HepG2 (cell line): Measurements from ENCODE around the gene ING1. TPM values are rescaled to one million over a fixed set of nuclear protein-coding genes. Genes with fewer than 3 reads are reported as not detected.

Source experiments
- BORCS8-MEF2B ChIP-seq: sonication (generic); formaldehyde crosslinking; IDR thresholded peaks from 2 replicates; pipeline ENCODE4 v1.8.0; 2022; ENCODE audit warnings: mild to moderate bottlenecking, missing genetic modification reagents
- CHCHD3 ChIP-seq: sonication (generic); formaldehyde crosslinking; IDR thresholded peaks from 2 replicates; pipeline ENCODE4 v1.8.0; 2022; ENCODE audit warnings: mild to moderate bottlenecking, missing genetic modification reagents, moderate library complexity
- DR1 ChIP-seq: sonication (generic); formaldehyde crosslinking; IDR thresholded peaks from 2 replicates; pipeline ENCODE4 v1.8.0; 2021; ENCODE audit warnings: mild to moderate bottlenecking, missing genetic modification reagents, inconsistent platforms
- ESRRA ChIP-seq: sonication (generic); formaldehyde crosslinking; IDR thresholded peaks from 2 replicates; pipeline ENCODE4 v1.5.1; 2020; ENCODE audit warnings: mild to moderate bottlenecking, low read depth, missing genetic modification reagents
- GZF1 ChIP-seq: sonication (generic); formaldehyde crosslinking; IDR thresholded peaks from 2 replicates; pipeline ENCODE4 v1.5.1; 2020; ENCODE audit warnings: mild to moderate bottlenecking, missing genetic modification reagents
- HCFC1 ChIP-seq: fragments of 150-350 bp; IDR thresholded peaks from 2 replicates; pipeline ENCODE4 v1.6.1; 2014; ENCODE audit warnings: low read depth, low read length
- NCOA2 ChIP-seq: sonication (generic); formaldehyde crosslinking; IDR thresholded peaks from 2 replicates; pipeline ENCODE4 v1.8.0; 2022; ENCODE audit warnings: inconsistent platforms
- PCBP2 ChIP-seq: fragments of 200-400 bp; formaldehyde crosslinking; optimal IDR thresholded peaks from 2 replicates; pipeline ENCODE3; 2018; ENCODE audit warnings: low read length, low read depth; ENCODE audit not compliant: poor library complexity, severe bottlenecking
- RBFOX2 ChIP-seq: fragments of 200-400 bp; formaldehyde crosslinking; IDR thresholded peaks from 2 replicates; pipeline ENCODE4 v1.6.1; 2017; ENCODE audit warnings: low read depth, mild to moderate bottlenecking, low read length
- RBM39 ChIP-seq: fragments of 200-400 bp; formaldehyde crosslinking; IDR thresholded peaks from one replicate; pipeline ENCODE4 v1.6.1; 2018; ENCODE audit warnings: antibody characterized with exemption, mild to moderate bottlenecking, low read depth, low read length; ENCODE audit not compliant: poor library complexity, severe bottlenecking
- SMAD9 ChIP-seq: sonication (generic); formaldehyde crosslinking; IDR thresholded peaks from 2 replicates; pipeline ENCODE4 v1.5.1; 2020; ENCODE audit warnings: mild to moderate bottlenecking, missing genetic modification reagents
- TRIM24 ChIP-seq: sonication (generic); formaldehyde crosslinking; IDR thresholded peaks from 2 replicates; pipeline ENCODE4 v1.8.0; 2022; ENCODE audit warnings: mild to moderate bottlenecking, missing genetic modification reagents
- YEATS2 ChIP-seq: sonication (generic); formaldehyde crosslinking; IDR thresholded peaks from 2 replicates; pipeline ENCODE4 v1.4.0; 2020; ENCODE audit warnings: missing genetic modification reagents, borderline replicate concordance
- YEATS4 ChIP-seq: sonication (generic); formaldehyde crosslinking; IDR thresholded peaks from 2 replicates; pipeline ENCODE4 v1.4.0; 2020; ENCODE audit warnings: missing genetic modification reagents, borderline replicate concordance
- ZFP36L1 ChIP-seq: sonication (generic); formaldehyde crosslinking; IDR thresholded peaks from 2 replicates; pipeline ENCODE4 v1.8.0; 2022; ENCODE audit warnings: mild to moderate bottlenecking, missing genetic modification reagents, moderate library complexity
- ZNF253 ChIP-seq: sonication (generic); formaldehyde crosslinking; IDR thresholded peaks from 2 replicates; pipeline ENCODE4 v1.8.0; 2022; ENCODE audit warnings: mild to moderate bottlenecking, missing genetic modification reagents, borderline replicate concordance
- ZNF263 ChIP-seq: sonication (generic); formaldehyde crosslinking; IDR thresholded peaks from 2 replicates; pipeline ENCODE4 v1.4.0; 2020; ENCODE audit warnings: missing genetic modification reagents
- ZNF367 ChIP-seq: sonication (generic); formaldehyde crosslinking; IDR thresholded peaks from 2 replicates; pipeline ENCODE4 v1.4.0; 2020; ENCODE audit warnings: missing genetic modification reagents, borderline replicate concordance
- ZNF451 ChIP-seq: sonication (generic); formaldehyde crosslinking; IDR thresholded peaks from 2 replicates; pipeline ENCODE4 v1.5.0; 2020; ENCODE audit warnings: mild to moderate bottlenecking, missing genetic modification reagents
- ZNF572 ChIP-seq: sonication (generic); formaldehyde crosslinking; IDR thresholded peaks from 2 replicates; pipeline ENCODE4 v1.5.1; 2020; ENCODE audit warnings: mild to moderate bottlenecking, missing genetic modification reagents
- ZNF788 ChIP-seq: sonication (generic); formaldehyde crosslinking; IDR thresholded peaks from 2 replicates; pipeline ENCODE4 v1.5.0; 2020; ENCODE audit warnings: mild to moderate bottlenecking, missing genetic modification reagents, borderline replicate concordance
- polyA plus RNA-seq, 8 experiments: library from polyadenylated mRNA; depleted of rRNA in 3 of 8; stranded (reverse) in 7 of 8; unstranded in 1 of 8; fragments of >200 nt; fragmentation: Illumina TruSeq in 4 of 8; extraction: Trizol in 4 of 8; gene quantifications; 2 replicates each; pipeline versions ENCODE4 v1.2.1 to v1.2.3, GENCODE V29; 2011 to 2016; ENCODE audit warnings: low read depth in 4 of 8, missing spikeins in 1 of 8, mixed read lengths in 1 of 8; ENCODE audit not compliant: insufficient read depth in 1 of 8
- total RNA-seq, 5 experiments: library from RNA; depleted of rRNA; stranded (reverse); fragments of >200 nt; fragmentation: Illumina TruSeq; extraction: Trizol; gene quantifications; 2 replicates each; pipeline ENCODE4 v1.2.3, GENCODE V29; 2016; ENCODE audit warnings: low read depth in 1 of 5
- TF ChIP-seq, protein P1 (sequence below): sonication (generic); formaldehyde crosslinking; IDR thresholded peaks from 2 replicates; pipeline ENCODE4 v1.5.1; 2020; ENCODE audit warnings: mild to moderate bottlenecking, missing genetic modification reagents, moderate library complexity
- TF ChIP-seq, protein P2 (sequence below): sonication (generic); formaldehyde crosslinking; IDR thresholded peaks from 2 replicates; pipeline ENCODE4 v1.8.0; 2022; ENCODE audit warnings: missing genetic modification reagents, low read depth, mild to moderate bottlenecking, borderline replicate concordance
- TF ChIP-seq, protein P3 (sequence below), 2 experiments: IDR thresholded peaks; 2 replicates each; pipeline ENCODE4 v1.6.1; 2011 to 2012; ENCODE audit warnings: low read length in 2 of 2, borderline replicate concordance in 1 of 2, low read depth in 1 of 2, mild to moderate bottlenecking in 1 of 2, moderate library complexity in 1 of 2

ING1 gene
- total and polyA plus RNA-seq, 2 of the 13 experiments (the other 11 are each of a cell fraction or from before 2014, with no cell fraction given): 8.1 to 16.1 TPM

DNA sequence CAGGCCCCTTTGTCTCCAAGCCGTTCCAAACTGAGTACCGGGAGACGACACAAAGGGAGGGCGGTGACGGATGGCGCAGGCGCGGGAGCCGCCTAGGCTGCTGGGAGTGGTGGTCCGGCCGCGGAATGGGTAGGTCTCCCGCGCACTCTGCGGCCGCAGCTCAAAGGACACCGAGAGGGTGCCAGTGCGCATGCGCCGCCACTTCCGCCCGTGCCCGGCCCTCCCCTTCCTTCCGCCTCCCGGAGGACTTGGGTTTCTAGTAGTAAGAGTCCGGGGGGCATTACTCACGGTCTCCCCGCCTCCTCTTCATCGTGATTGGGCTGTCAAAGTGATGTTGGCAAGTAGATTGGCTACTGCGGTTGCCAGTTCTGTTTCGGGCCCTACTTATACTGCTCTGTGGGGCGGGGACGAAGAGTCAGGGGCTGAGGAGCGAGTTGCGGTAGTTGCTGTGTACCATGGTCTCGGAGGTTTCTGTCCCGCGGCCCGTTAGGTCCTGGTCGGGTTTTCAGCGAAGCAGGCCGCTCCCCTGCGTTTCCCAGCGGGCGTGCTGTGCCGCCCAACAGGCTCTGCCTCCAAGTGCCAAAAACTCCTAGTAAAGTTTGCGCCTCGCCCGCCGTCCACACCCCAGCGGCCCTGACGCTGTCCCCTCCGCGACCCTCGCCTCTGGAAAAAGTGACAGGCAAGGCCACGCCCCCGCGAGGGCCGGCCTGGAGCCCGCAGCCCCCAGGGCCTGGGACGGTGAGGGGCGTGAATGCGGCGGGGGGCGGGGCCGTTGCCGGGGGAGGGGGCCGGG is 455 bp upstream of the ING1 start (continued):
- TF ChIP-seq, protein P1, sequence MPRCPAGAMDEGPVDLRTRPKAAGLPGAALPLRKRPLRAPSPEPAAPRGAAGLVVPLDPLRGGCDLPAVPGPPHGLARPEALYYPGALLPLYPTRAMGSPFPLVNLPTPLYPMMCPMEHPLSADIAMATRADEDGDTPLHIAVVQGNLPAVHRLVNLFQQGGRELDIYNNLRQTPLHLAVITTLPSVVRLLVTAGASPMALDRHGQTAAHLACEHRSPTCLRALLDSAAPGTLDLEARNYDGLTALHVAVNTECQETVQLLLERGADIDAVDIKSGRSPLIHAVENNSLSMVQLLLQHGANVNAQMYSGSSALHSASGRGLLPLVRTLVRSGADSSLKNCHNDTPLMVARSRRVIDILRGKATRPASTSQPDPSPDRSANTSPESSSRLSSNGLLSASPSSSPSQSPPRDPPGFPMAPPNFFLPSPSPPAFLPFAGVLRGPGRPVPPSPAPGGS (CRISPR knock-in tag): peak; percentile 36; the same call in 1 of the 2 replicates
- peak; percentile 48; the same call in 1 of the 2 replicates for TF ChIP-seq NCOA2 (CRISPR knock-in tag)
- no peak for TF ChIP-seq PCBP2
- peak; percentile 67; the same call in 1 of the 2 replicates for TF ChIP-seq GZF1 (CRISPR knock-in tag)
- TF ChIP-seq RBFOX2: peak; percentile 93
- TF ChIP-seq SMAD9 (CRISPR knock-in tag): no peak
- TF ChIP-seq CHCHD3 (CRISPR knock-in tag): no peak
- peak; percentile 50 for TF ChIP-seq YEATS4 (CRISPR knock-in tag)
- 0 out of 2 replicates have a peak, but pooled peaks have one; percentile 43 for TF ChIP-seq ESRRA
- peak; percentile 59; the same call in 1 of the 2 replicates for TF ChIP-seq ZNF788
- TF ChIP-seq, protein P2, sequence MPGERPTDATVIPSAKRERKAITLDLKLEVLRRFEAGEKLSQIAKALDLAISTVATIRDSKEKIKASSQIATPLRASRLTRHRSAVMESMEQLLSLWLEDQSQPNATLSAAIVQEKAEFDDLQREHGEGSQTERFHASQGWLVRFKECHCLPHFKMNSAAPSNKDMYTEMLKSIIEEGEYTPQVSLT (CRISPR knock-in tag): no peak
- peak; percentile 79 for TF ChIP-seq RBM39
- TF ChIP-seq YEATS2: no peak
- no peak for TF ChIP-seq ZNF367 (CRISPR knock-in tag)
- peak; percentile 80; the same call in 1 of the 2 replicates for TF ChIP-seq ZFP36L1 (CRISPR knock-in tag)
- peak; percentile 52; the same call in 1 of the 2 replicates for TF ChIP-seq ZNF451 (CRISPR knock-in tag)
- TF ChIP-seq, protein P3, sequence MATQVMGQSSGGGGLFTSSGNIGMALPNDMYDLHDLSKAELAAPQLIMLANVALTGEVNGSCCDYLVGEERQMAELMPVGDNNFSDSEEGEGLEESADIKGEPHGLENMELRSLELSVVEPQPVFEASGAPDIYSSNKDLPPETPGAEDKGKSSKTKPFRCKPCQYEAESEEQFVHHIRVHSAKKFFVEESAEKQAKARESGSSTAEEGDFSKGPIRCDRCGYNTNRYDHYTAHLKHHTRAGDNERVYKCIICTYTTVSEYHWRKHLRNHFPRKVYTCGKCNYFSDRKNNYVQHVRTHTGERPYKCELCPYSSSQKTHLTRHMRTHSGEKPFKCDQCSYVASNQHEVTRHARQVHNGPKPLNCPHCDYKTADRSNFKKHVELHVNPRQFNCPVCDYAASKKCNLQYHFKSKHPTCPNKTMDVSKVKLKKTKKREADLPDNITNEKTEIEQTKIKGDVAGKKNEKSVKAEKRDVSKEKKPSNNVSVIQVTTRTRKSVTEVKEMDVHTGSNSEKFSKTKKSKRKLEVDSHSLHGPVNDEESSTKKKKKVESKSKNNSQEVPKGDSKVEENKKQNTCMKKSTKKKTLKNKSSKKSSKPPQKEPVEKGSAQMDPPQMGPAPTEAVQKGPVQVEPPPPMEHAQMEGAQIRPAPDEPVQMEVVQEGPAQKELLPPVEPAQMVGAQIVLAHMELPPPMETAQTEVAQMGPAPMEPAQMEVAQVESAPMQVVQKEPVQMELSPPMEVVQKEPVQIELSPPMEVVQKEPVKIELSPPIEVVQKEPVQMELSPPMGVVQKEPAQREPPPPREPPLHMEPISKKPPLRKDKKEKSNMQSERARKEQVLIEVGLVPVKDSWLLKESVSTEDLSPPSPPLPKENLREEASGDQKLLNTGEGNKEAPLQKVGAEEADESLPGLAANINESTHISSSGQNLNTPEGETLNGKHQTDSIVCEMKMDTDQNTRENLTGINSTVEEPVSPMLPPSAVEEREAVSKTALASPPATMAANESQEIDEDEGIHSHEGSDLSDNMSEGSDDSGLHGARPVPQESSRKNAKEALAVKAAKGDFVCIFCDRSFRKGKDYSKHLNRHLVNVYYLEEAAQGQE (IDR thresholded peaks at IDR 0.05; ENCODE audit: borderline replicate concordance in 1 of 2, low read depth in 1 of 2, low read length in 2 of 2): 0 out of 4 replicates have a peak, but pooled peaks of 1 of the 2 experiments have one; percentile 47
- TF ChIP-seq HCFC1: peak; percentile 74
- TF ChIP-seq TRIM24 (CRISPR knock-in tag): no peak
- 0 out of 2 replicates have a peak, but pooled peaks have one; percentile 79 for TF ChIP-seq ZNF572 (CRISPR knock-in tag)
- 0 out of 2 replicates have a peak, but pooled peaks have one; percentile 47 for TF ChIP-seq ZNF253 (CRISPR knock-in tag)
- TF ChIP-seq BORCS8-MEF2B (CRISPR knock-in tag): no peak; the same call in 1 of the 2 replicates
- 0 out of 2 replicates have a peak, but pooled peaks have one; percentile 23 for TF ChIP-seq ZNF263
- TF ChIP-seq DR1: peak; percentile 98
